Uterus (tissue), 4 donors: ENCODE results near the gene DYTN. TPM values are rescaled to one million over a fixed set of nuclear protein-coding genes. Genes with fewer than 3 reads are reported as not detected.

ENCODE experiments used
- DNase-seq, 2 donors: peaks; one replicate each; pipeline ENCODE4 v3.0.0-alpha.2; 2019 to 2020
- H3K27ac ChIP-seq, 2 donors: fragments of 200-600 bp; sonication (generic); 1 replicate in 1 of 2; 2 replicates in 1 of 2; pipeline ENCODE4 v1.5.1; 2016 to 2018
- H3K27me3 ChIP-seq, 2 donors: fragments of 200-600 bp; sonication (generic); one replicate each; pipeline ENCODE4 v1.5.1; 2018 to 2019; ENCODE audit warnings: control low read depth in 1 of 2
- H3K36me3 ChIP-seq, 2 donors: fragments of 200-600 bp; sonication (generic); one replicate each; pipeline ENCODE4 v1.5.1; 2019; ENCODE audit warnings: control low read depth in 1 of 2
- H3K4me1 ChIP-seq, 2 donors: fragments of 200-600 bp; sonication (generic); one replicate each; pipeline ENCODE4 v1.5.1; 2018 to 2019; ENCODE audit warnings: control low read depth in 1 of 2
- H3K4me3 ChIP-seq, 2 donors: fragments of 200-600 bp; sonication (generic); 1 replicate in 1 of 2; 2 replicates in 1 of 2; pipeline ENCODE4 v1.5.1; 2018 to 2019; ENCODE audit warnings: mild to moderate bottlenecking in 1 of 2
- H3K9me3 ChIP-seq, 2 donors: fragments of 200-600 bp; sonication (generic); one replicate each; pipeline ENCODE4 v1.5.1; 2019; ENCODE audit warnings: control low read depth in 1 of 2
- POLR2A ChIP-seq, 2 donors: fragments of 450-650 bp; IDR thresholded peaks; one replicate each; pipeline ENCODE4 v1.6.1; 2016; ENCODE audit warnings: antibody characterized with exemption in 2 of 2, mild to moderate bottlenecking in 1 of 2, moderate library complexity in 1 of 2
- intact Hi-C: fragments of 100-400 bp; cut with DNase I; formaldehyde crosslinking; loops from one replicate; pipeline ENCODE4 v1.15.1; 2023; ENCODE audit warnings: low total_unique reads
- total RNA-seq, 4 donors: library from RNA; depleted of rRNA in 3 of 4; stranded (reverse); fragments of >200 nt in 3 of 4; gene quantifications; one replicate each; pipeline versions ENCODE4 v1.1.0 to v1.2.4, GENCODE V29; 2014 to 2023
- TF ChIP-seq, protein P1 (sequence below), 4 experiments: fragments of 200-600 bp in 2 of 4; fragments of 450-650 bp in 2 of 4; sonication (generic) in 2 of 4; IDR thresholded peaks; one replicate each; pipeline ENCODE4 v1.5.1; 2016 to 2019; ENCODE audit warnings: antibody characterized with exemption in 4 of 4, mild to moderate bottlenecking in 2 of 4, moderate library complexity in 1 of 4
- donor health status: DM: yes; HTN: yes; CAD: no.

The DYTN gene
- total RNA-seq, 4 donors from 2014 or later: not detected

DNA sequence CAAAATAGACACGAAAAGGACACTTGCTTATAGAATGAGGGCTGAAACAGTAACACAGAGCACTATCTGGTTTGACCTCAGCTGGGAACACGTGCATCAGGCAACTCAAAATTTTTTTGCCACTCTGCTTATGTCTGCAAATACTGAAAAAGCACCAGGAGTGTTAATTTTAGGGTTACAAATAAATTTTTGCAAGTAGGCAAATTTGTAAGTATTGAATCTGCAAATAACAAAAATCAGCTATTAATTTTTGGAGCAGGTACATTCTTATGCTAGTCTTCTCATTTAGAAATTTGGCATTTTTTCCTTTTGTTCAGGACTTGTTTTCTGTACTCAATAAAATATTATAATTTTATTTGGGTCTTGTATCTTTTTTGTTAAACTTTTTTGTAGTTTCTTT is 29.7 kb downstream of the DYTN start:
- no peaks in the 10 kb centered on the region for H3K4me1 ChIP-seq
- no peaks in the 10 kb centered on the region for H3K27me3 ChIP-seq
- H3K36me3 ChIP-seq: no peaks in the 10 kb centered on the region
- no peak for DNase-seq
- no peaks in the 10 kb centered on the region for H3K9me3 ChIP-seq
- no peak for TF ChIP-seq POLR2A (IDR thresholded peaks at IDR 0.05)
- TF ChIP-seq, protein P1, sequence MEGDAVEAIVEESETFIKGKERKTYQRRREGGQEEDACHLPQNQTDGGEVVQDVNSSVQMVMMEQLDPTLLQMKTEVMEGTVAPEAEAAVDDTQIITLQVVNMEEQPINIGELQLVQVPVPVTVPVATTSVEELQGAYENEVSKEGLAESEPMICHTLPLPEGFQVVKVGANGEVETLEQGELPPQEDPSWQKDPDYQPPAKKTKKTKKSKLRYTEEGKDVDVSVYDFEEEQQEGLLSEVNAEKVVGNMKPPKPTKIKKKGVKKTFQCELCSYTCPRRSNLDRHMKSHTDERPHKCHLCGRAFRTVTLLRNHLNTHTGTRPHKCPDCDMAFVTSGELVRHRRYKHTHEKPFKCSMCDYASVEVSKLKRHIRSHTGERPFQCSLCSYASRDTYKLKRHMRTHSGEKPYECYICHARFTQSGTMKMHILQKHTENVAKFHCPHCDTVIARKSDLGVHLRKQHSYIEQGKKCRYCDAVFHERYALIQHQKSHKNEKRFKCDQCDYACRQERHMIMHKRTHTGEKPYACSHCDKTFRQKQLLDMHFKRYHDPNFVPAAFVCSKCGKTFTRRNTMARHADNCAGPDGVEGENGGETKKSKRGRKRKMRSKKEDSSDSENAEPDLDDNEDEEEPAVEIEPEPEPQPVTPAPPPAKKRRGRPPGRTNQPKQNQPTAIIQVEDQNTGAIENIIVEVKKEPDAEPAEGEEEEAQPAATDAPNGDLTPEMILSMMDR (IDR thresholded peaks at IDR 0.05): no peak
- H3K4me3 ChIP-seq: no peak overlapping the region
- H3K27ac ChIP-seq: no peak overlapping the region
- intact Hi-C loops: no loop called here

DNA sequence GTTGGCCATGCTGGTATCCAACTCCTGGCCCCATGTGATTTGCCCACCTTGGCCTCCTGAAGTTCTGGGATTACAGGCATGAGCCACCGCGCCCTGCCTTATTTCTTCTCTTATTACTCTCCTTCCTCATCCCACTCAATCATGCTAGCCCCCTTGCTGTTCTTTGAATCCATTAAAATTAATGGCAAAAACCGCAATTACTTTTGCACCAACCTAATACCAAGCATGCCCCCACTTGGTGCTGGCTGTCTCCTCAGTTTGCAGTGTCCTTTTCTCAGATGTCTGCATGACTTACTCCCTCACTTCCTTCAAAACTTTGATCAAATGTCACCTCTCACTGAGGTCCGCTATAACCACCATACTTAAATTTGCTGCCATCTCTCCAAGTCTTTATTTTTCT is 34.6 kb downstream of the DYTN start:
- Histone ChIP-seq H3K4me3 (no peak overlapping the region), H3K36me3 (no peaks in the 10 kb centered on the region), H3K9me3 (no peaks in the 10 kb centered on the region), H3K27ac (no peak overlapping the region), H3K4me1 (no peaks in the 10 kb centered on the region), H3K27me3 (no peaks in the 10 kb centered on the region)
- TF ChIP-seq, protein P1 (IDR thresholded peaks at IDR 0.05): no peak
- TF ChIP-seq POLR2A (IDR thresholded peaks at IDR 0.05): no peak
- DNase-seq: no peak
- intact Hi-C loops: no loop called here

DNA sequence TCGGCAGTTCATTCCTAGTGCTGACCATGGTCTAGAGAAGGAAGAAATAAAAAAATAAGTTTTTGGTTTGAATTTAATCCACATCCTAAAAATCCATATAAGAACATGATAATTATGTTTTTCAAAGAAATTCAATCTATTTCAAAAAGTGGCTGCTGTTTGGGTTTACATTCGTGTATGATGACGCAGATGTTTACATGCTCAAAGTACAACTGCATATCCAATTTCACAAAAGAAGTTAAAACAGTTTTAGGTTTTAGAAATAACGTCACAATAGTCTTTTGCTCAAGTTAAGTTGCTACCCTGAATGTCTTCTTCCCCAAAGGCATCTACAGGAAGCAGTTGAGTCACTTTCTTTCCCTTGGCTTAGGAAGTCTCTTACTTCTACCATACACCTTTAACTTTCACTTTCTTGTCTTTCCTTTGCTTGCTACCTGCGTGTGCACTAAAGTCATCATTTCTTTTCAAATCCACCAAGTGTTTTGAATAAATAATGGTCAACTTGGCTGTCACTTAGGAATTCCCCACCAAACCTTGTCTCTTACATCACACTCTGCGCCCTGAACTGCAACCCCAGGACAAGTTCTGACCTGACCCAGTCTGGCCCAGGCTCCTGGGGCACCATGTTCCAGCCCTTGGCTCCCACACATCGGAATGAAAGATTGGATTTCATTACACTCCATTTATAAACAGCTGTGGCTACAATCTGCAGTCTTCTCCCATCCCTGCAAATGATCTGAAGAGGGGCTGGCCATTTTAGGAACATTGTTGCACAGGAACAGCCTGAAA is 47.5 kb downstream of the DYTN start:
- H3K27ac ChIP-seq: no peak overlapping the region
- H3K36me3 ChIP-seq: no peaks in the 10 kb centered on the region
- intact Hi-C loops: no loop called here
- H3K4me1 ChIP-seq: no peaks in the 10 kb centered on the region
- no peaks in the 10 kb centered on the region for H3K27me3 ChIP-seq
- TF ChIP-seq POLR2A (IDR thresholded peaks at IDR 0.05): no peak
- TF ChIP-seq, protein P1 (IDR thresholded peaks at IDR 0.05): no peak
- no peak for DNase-seq
- no peak overlapping the region for H3K4me3 ChIP-seq
- no peaks in the 10 kb centered on the region for H3K9me3 ChIP-seq

DNA sequence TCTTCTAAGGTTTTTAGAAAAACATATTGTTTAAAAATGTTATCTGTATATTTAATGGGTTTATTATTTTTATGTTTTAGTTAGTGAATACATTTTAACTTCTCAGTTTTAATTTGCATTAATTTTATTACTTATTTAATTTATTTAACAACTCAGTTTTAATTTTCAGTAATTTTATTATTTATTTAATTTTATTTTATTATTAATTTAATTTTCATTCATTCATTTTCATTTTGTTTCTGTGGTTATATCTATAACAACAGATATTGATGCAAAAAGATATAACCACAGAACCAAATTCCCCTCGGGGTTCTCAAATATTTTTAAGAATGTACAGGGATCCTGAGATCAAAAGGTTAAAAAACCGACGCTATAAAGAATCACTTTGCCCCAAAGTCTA is 52.9 kb downstream of the DYTN start:
- Histone ChIP-seq H3K27me3 (no peaks in the 10 kb centered on the region), H3K27ac (no peak overlapping the region), H3K4me3 (no peak overlapping the region), H3K36me3 (no peaks in the 10 kb centered on the region), H3K4me1 (no peaks in the 10 kb centered on the region), H3K9me3 (no peaks in the 10 kb centered on the region)
- intact Hi-C loops: no loop called here
- DNase-seq: no peak
- TF ChIP-seq, protein P1 (IDR thresholded peaks at IDR 0.05): no peak
- TF ChIP-seq POLR2A (IDR thresholded peaks at IDR 0.05): no peak

DNA sequence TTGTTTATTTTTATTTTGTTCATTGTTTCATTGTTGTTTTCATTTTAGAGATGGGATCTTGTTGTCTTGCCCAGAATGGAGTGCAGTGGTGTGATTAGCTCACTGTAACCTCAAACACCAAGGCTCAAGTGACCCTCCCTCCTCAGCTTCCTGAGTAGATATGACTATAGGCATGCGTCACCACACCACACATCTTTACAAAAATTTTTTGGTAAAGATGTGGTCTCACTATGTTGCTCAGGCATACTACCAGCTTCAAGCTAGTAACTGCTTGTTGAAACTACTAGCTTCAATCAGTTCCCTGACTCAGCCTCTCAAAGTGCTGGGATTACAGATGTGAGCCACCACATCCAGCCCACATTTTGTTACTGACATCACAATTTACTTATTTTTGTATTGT is 61.1 kb downstream of the DYTN start:
- no peaks in the 10 kb centered on the region for H3K27me3 ChIP-seq
- H3K36me3 ChIP-seq: no peaks in the 10 kb centered on the region
- no peak overlapping the region for H3K4me3 ChIP-seq
- no peaks in the 10 kb centered on the region for H3K9me3 ChIP-seq
- no peak for DNase-seq
- intact Hi-C loops: no loop called here
- no peaks in the 10 kb centered on the region for H3K4me1 ChIP-seq
- H3K27ac ChIP-seq: no peak overlapping the region
- TF ChIP-seq, protein P1 (IDR thresholded peaks at IDR 0.05): no peak
- TF ChIP-seq POLR2A (IDR thresholded peaks at IDR 0.05): no peak
